CD14-positive monocyte (primary cell): ENCODE measurements around the gene ICAM2. TPM values are rescaled to one million over a fixed set of nuclear protein-coding genes. Genes with fewer than 3 reads are reported as not detected.

Source experiments
- DNase-seq, 3 donors: peaks; one replicate each; pipeline ENCODE4 v3.0.0-alpha.2; 2011 to 2022
- H2AFZ ChIP-seq: 2 replicates; pipeline ENCODE4 v1.6.0; 2012; ENCODE audit warnings: mild to moderate bottlenecking, low read depth, low read length, inconsistent platforms; ENCODE audit not compliant: insufficient read depth, poor library complexity, severe bottlenecking
- H3K27ac ChIP-seq, 2 donors: 1 replicate in 1 of 2; 2 replicates in 1 of 2; pipeline ENCODE4 v1.5.1; 2012 to 2013; ENCODE audit warnings: low read length in 2 of 2, control low read depth in 1 of 2, inconsistent platforms in 1 of 2, low read depth in 1 of 2, mild to moderate bottlenecking in 1 of 2
- H3K27me3 ChIP-seq, 2 donors: one replicate each; pipeline versions ENCODE4 v1.6.0 to v1.6.1; 2011 to 2013; ENCODE audit warnings: low read length in 2 of 2; ENCODE audit not compliant: control insufficient read depth in 2 of 2, insufficient read depth in 2 of 2
- H3K36me3 ChIP-seq, 2 donors: replicated peaks in 1 of 2; 1 replicate in 1 of 2; 2 replicates in 1 of 2; pipeline versions ENCODE4 v1.5.1 to v1.6.1; 2012 to 2013; ENCODE audit warnings: low read length in 2 of 2, control low read depth in 1 of 2, inconsistent platforms in 1 of 2, mild to moderate bottlenecking in 1 of 2; ENCODE audit not compliant: insufficient read depth in 2 of 2, control insufficient read depth in 1 of 2
- H3K4me1 ChIP-seq, 2 donors: 1 replicate in 1 of 2; 2 replicates in 1 of 2; pipeline versions ENCODE4 v1.5.1 to v1.6.1; 2012 to 2013; ENCODE audit warnings: low read length in 2 of 2, control low read depth in 1 of 2, inconsistent platforms in 1 of 2, mild to moderate bottlenecking in 1 of 2, moderate library complexity in 1 of 2; ENCODE audit not compliant: insufficient read depth in 2 of 2, control insufficient read depth in 1 of 2
- H3K4me2 ChIP-seq: replicated peaks from 2 replicates; pipeline ENCODE3; 2012; ENCODE audit warnings: low read length, moderate library complexity, mild to moderate bottlenecking; ENCODE audit not compliant: poor library complexity, severe bottlenecking; ENCODE audit errors: extremely low read depth
- H3K4me3 ChIP-seq, 3 experiments: fragments of 200-600 bp in 1 of 3; sonication (generic) in 1 of 3; replicated peaks in 1 of 3; 1 replicate in 2 of 3; 2 replicates in 1 of 3; pipeline ENCODE4 v1.5.1; 2011 to 2013; ENCODE audit warnings: low read length in 3 of 3, mild to moderate bottlenecking in 3 of 3, control low read depth in 2 of 3, low read depth in 2 of 3, inconsistent platforms in 1 of 3, moderate library complexity in 1 of 3
- H3K79me2 ChIP-seq: 2 replicates; pipeline ENCODE4 v1.6.0; 2012; ENCODE audit warnings: mild to moderate bottlenecking, control low read depth, inconsistent platforms, low read length, moderate library complexity; ENCODE audit not compliant: insufficient read depth
- H3K9ac ChIP-seq: 2 replicates; pipeline ENCODE4 v1.6.0; 2017; ENCODE audit warnings: low read length, mild to moderate bottlenecking; ENCODE audit not compliant: insufficient read depth, poor library complexity, severe bottlenecking
- H3K9me3 ChIP-seq, 2 donors: replicated peaks in 1 of 2; 1 replicate in 1 of 2; 2 replicates in 1 of 2; pipeline versions ENCODE4 v1.5.1 to v1.6.1; 2012 to 2013; ENCODE audit warnings: low read length in 2 of 2, control low read depth in 1 of 2; ENCODE audit not compliant: control insufficient read depth in 1 of 2, insufficient read depth in 1 of 2
- H4K20me1 ChIP-seq: 2 replicates; pipeline ENCODE4 v1.6.0; 2012; ENCODE audit warnings: mild to moderate bottlenecking, low read length, control low read depth, moderate library complexity; ENCODE audit not compliant: insufficient read depth
- H3K27ac Mint-ChIP-seq, 7 donors: one replicate each; pipeline ENCODE4 v1.8.0; 2020; ENCODE audit warnings: mild to moderate bottlenecking in 7 of 7, mixed read lengths in 7 of 7, moderate library complexity in 6 of 7, inconsistent platforms in 2 of 7
- H3K27me3 Mint-ChIP-seq, 3 donors: one replicate each; pipeline ENCODE4 v1.8.0; 2021 to 2022; ENCODE audit warnings: low read depth in 3 of 3, mild to moderate bottlenecking in 3 of 3, mixed read lengths in 3 of 3, moderate library complexity in 3 of 3, inconsistent platforms in 1 of 3
- H3K36me3 Mint-ChIP-seq, 2 donors: one replicate each; pipeline ENCODE4 v1.8.0; 2020; ENCODE audit warnings: mixed read lengths in 2 of 2, inconsistent platforms in 1 of 2, mild to moderate bottlenecking in 1 of 2
- H3K4me1 Mint-ChIP-seq: one replicate; pipeline ENCODE4 v1.8.0; 2020; ENCODE audit warnings: mild to moderate bottlenecking, mixed read lengths
- H3K4me3 Mint-ChIP-seq, 2 donors: one replicate each; pipeline ENCODE4 v1.8.0; 2020; ENCODE audit warnings: mild to moderate bottlenecking in 2 of 2, mixed read lengths in 2 of 2, moderate library complexity in 1 of 2
- H3K9me3 Mint-ChIP-seq, 7 donors: one replicate each; pipeline ENCODE4 v1.8.0; 2020 to 2022; ENCODE audit warnings: mixed read lengths in 7 of 7, mild to moderate bottlenecking in 6 of 7, moderate library complexity in 6 of 7, inconsistent platforms in 2 of 7
- CTCF ChIP-seq: fragments of 200-600 bp; IDR thresholded peaks from one replicate; pipeline ENCODE4 v1.8.0; 2022; ENCODE audit warnings: antibody characterized with exemption, mild to moderate bottlenecking
- WGBS: methylation state at CpG from one replicate; pipeline ENCODE4 v1.1.5; 2013; ENCODE audit warnings: missing lambda C conversion rate; ENCODE audit not compliant: insufficient coverage; 5-methylcytosine and 5-hydroxymethylcytosine counted together
- intact Hi-C, 2 donors: fragments of 100-400 bp; cut with micrococcal nuclease; formaldehyde crosslinking; loops; one replicate each; pipeline versions ENCODE4 v1.15.0 to v1.15.1; 2023
- polyA plus RNA-seq, 3 donors: library from polyadenylated mRNA; depleted of rRNA in 1 of 3; unstranded in 2 of 3; stranded (reverse) in 1 of 3; fragments of 300-500 nt in 2 of 3; fragments of >200 nt in 1 of 3; fragmentation: Illumina TruSeq in 2 of 3; gene quantifications; 1 replicate in 2 of 3; 2 replicates in 1 of 3; pipeline ENCODE4 v1.2.3, GENCODE V29; 2012 to 2021

Gene ICAM2
- polyA plus RNA-seq, 3 donors = 111 to 186 (median 174) TPM

DNA sequence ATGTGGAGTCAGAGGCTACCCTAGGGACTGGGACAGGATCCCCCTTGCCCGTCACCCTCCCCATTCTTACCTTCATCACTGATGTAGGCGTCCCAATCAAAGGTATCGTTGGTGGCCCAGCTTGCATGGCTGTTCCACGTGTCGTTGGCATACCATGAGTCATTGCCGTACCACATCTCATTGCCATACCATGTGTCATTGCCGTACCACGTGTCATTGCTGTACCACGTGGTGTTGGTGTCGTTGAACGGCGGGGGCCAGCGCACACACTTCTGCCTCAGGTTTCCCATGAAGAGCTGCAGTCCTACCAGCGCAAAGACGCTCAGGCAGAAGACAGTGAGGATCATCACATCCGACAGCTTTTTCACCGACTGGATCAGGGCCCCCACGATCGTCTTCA is 52.5 kb downstream of the ICAM2 start:
- no peak for DNase-seq
- Mint-ChIP-seq H3K27me3 (peaks cover 0 to 7% (median 5%) of the 10 kb centered on the region in 3 donors), H3K27ac (no peak overlapping the region), H3K4me1 (peaks cover 3% of the 10 kb centered on the region), H3K9me3 (peaks cover 0 to 3% (median 0%) of the 10 kb centered on the region in 7 donors), H3K36me3 (no peaks in the 10 kb centered on the region), H3K4me3 (no peak overlapping the region)
- Histone ChIP-seq H3K36me3 (no peaks in the 10 kb centered on the region), H3K9ac (no peak overlapping the region), H3K27me3 (no peaks in the 10 kb centered on the region), H3K27ac (no peak overlapping the region), H3K79me2 (no peaks in the 10 kb centered on the region), H3K4me2 (no peak overlapping the region), H2AFZ (no peak overlapping the region), H3K9me3 (no peaks in the 10 kb centered on the region), H4K20me1 (no peaks in the 10 kb centered on the region), H3K4me1 (no peaks in the 10 kb centered on the region), H3K4me3 (no peak overlapping the region)
- intact Hi-C loops = no loop called here
- no peak for TF ChIP-seq CTCF
- WGBS = 89% methylated on average over 17 of the region's 19 CpGs

DNA sequence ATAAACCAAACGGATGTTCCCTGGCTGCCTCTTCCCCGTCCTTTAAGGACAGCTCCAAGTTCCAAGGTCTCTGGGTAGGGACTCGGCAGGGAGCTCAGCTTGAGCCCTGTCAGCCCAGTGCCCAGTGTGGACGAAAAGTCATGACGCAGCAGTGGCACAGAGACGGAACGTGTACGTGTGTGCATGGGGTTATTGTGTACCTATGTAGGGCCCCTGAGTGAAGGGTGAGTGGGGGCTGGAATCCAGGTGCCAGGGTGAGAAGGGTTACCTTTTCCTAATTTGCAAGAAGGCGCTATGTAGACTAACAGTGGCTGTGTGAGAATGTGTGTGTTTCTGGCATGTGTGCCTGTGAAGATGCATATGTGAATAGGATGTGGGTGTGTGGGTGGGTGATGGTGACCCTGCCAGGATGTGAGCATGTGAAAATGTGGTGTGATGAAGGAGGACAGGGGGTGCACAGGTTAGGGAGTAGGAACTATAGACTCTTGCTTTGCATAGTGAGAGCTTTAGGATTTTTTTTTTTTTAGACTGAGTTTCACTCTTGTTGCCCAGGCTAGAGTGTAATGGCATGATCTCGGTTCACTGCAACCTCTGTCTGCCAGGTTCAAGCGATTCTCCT is 53.7 kb downstream of the ICAM2 start:
- DNase-seq = no peak
- peak overlapping the region in 1 of 7 donors; percentile 49 for H3K27ac Mint-ChIP-seq
- no peaks in the 10 kb centered on the region for H3K36me3 Mint-ChIP-seq
- H4K20me1 ChIP-seq = no peaks in the 10 kb centered on the region
- H3K4me3 ChIP-seq = no peak overlapping the region
- 95% methylated on average over 11 of the region's 11 CpGs for WGBS
- H3K9me3 Mint-ChIP-seq = peaks cover 0 to 5% (median 0%) of the 10 kb centered on the region in 7 donors
- no peak overlapping the region for H3K9ac ChIP-seq
- no peak for TF ChIP-seq CTCF
- peaks cover 3% of the 10 kb centered on the region for H3K4me1 Mint-ChIP-seq
- H3K4me2 ChIP-seq = no peak overlapping the region
- no peaks in the 10 kb centered on the region for H3K27me3 ChIP-seq
- H3K4me3 Mint-ChIP-seq = no peak overlapping the region
- no peak overlapping the region for H2AFZ ChIP-seq
- no peaks in the 10 kb centered on the region for H3K79me2 ChIP-seq
- H3K4me1 ChIP-seq = peaks cover 0 to 1% of the 10 kb centered on the region in 2 donors
- no peaks in the 10 kb centered on the region for H3K36me3 ChIP-seq
- no peaks in the 10 kb centered on the region for H3K9me3 ChIP-seq
- H3K27me3 Mint-ChIP-seq = peaks cover 0 to 5% (median 5%) of the 10 kb centered on the region in 3 donors
- intact Hi-C loops = no loop called here
- H3K27ac ChIP-seq = no peak overlapping the region
